Measurements from ENCODE around the gene SCAPER. TPM values are rescaled to one million over a fixed set of nuclear protein-coding genes. Genes with fewer than 3 reads are reported as not detected.

SCAPER gene
- total and polyA plus RNA-seq, 10 of the 15 experiments (the other 5 are each of a cell fraction or from before 2014, with no cell fraction given), result 1.0 to 7.7 (median 3.9) TPM

DNA sequence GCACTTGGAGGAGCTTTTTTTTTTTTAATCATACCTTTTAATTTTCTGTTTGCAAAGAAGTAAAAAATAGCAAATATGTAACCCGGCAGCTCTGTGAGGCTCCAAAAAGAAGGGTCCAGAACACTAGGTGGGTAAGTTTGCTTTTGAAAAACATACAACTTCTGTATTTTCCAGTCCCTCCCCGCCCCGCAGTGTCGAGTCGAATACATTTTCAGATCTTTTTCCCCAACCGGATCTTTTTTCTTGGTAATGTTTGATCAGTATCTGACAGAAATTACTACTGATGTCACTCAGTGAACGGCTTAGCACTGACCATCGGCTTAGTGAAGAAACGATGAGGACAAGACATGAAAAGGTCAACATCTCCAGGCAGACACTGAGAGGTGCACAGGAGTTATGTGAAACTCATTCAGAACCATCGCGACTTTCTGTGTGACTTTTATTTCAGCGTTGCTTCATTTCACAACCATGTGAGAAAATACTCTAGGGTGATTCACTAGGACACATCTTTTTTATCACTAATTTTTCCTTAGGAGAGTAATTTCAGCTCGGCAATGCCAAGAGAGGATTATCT, 557.6 kb downstream of the SCAPER start:
- SMC1A ChIA-PET (ENCODE audit: uncharacterized antibody, unreplicated experiment), result no interaction called here
- H3K79me2 ChIP-seq (ENCODE audit: control insufficient read depth, insufficient read depth, low read length), result no peaks in the 10 kb centered on the region
- H3K27me3 ChIP-seq (replicated peaks in 1 of 2; ENCODE audit: control insufficient read depth in 2 of 2, insufficient read depth in 2 of 2, low read length in 1 of 2), result peaks cover 8 to 26% of the 10 kb centered on the region in 2 experiments
- no peaks in the 10 kb centered on the region for H3K36me3 ChIP-seq (ENCODE audit: control insufficient read depth in 2 of 2, insufficient read depth in 2 of 2, low read length in 1 of 2)
- intact Hi-C loops (cut with micrococcal nuclease; ENCODE audit: unreplicated experiment), result loop anchor here (5.0 kb wide), 1 partner anchor 495 kb away; no protein-coding TSS in a partner anchor
- DNase-seq (ENCODE audit: low read depth, low spot score) (no peak), FAIRE-seq (no peak), ATAC-seq (no peak)
- no peak overlapping the region for H3K27ac ChIP-seq (ENCODE audit: control insufficient read depth, insufficient read depth)
- BruUV-seq (replicated peaks), result no TSS peak
- no peak overlapping the region for H2AFZ ChIP-seq (ENCODE audit: control insufficient read depth, low read depth, low read length)
- WGBS (ENCODE audit: insufficient coverage, insufficient replicate concordance, low lambda C conversion rate, missing lambda C conversion rate), result 91% methylated on average over 13 of the region's 13 CpGs
- no peaks in the 10 kb centered on the region for H4K20me1 ChIP-seq (ENCODE audit: control insufficient read depth, insufficient read depth)
- H3K9ac ChIP-seq (ENCODE audit: control insufficient read depth, insufficient read depth, low read length), result no peak overlapping the region
- H3K9me3 ChIP-seq (replicated peaks; ENCODE audit: control insufficient read depth, insufficient read depth, low read length), result no peaks in the 10 kb centered on the region; the same call in 2 of the 3 replicates
- no peak overlapping the region for H3K4me3 ChIP-seq
- RAD21 ChIA-PET (ENCODE audit: unreplicated experiment), result no interaction called here
- H3K4me1 ChIP-seq (ENCODE audit: control insufficient read depth, insufficient read depth, low read length), result 0 out of 2 replicates have a peak, but pooled peaks cover 6% of the 10 kb centered on the region
- in situ Hi-C loops (cut with MboI), result no loop called here
- CTCF ChIA-PET, result interaction anchor here (1.4 kb wide), 1 partner anchor 156 kb away, joined by 3 read pairs; no protein-coding TSS in a partner anchor
- POLR2A ChIA-PET, result no interaction called here
- TF ChIP-seq YY1 (IDR thresholded peaks at IDR 0.05; ENCODE audit: low read depth, low read length) (no peak), CEBPB (IDR thresholded peaks at IDR 0.05; ENCODE audit: borderline replicate concordance in 1 of 2, low read depth in 2 of 2, low read length in 2 of 2) (no peak), NFIC (IDR thresholded peaks at IDR 0.05; ENCODE audit: low read depth, low read length) (no peak), TARDBP (IDR thresholded peaks at IDR 0.05; ENCODE audit: borderline replicate concordance) (no peak), RBBP5 (conservative IDR thresholded peaks at IDR 0.05) (no peak), ZSCAN29 (IDR thresholded peaks at IDR 0.05) (no peak)
- no peak overlapping the region for H3K4me2 ChIP-seq (ENCODE audit: control insufficient read depth, insufficient read depth)

Measured in GM12878 (cell line).